SK-N-SH treated with all-trans-retinoic acid at 6 μM for 48 hours (cell line): ENCODE data around the gene AGPS.

Experiments
- ARNTL ChIP-seq: fragments of 450-650 bp; formaldehyde crosslinking; IDR thresholded peaks from 2 replicates; pipeline ENCODE4 v1.5.0; 2020; ENCODE audit warnings: low read depth, mild to moderate bottlenecking, moderate library complexity, borderline replicate concordance
- BACH2 ChIP-seq: fragments of 250-450 bp; sonication (Bioruptor Pico); IDR thresholded peaks from 2 replicates; pipeline ENCODE4 v1.9.0; 2021; ENCODE audit warnings: mild to moderate bottlenecking, borderline replicate concordance
- ESRRG ChIP-seq: fragments of 250-450 bp; sonication (Bioruptor Pico); IDR thresholded peaks from 2 replicates; pipeline ENCODE4 v1.6.1; 2021; ENCODE audit warnings: mild to moderate bottlenecking

- no peak for TF ChIP-seq ESRRG (CRISPR knock-in tag)
- no peak for TF ChIP-seq ARNTL (CRISPR knock-in tag)
- no peak for TF ChIP-seq BACH2 (CRISPR knock-in tag)
These were observed 181.8 kb downstream of the AGPS start for GRCh38 chr2:177574356-177574755.
